ENCODE data around the gene SCRG1.

SCRG1 gene

GRCh38 chr4:173398779-173399415, at the start of gene SCRG1:
Gene SCRG1, minus strand, starts transcription at chr4:173399116. Its CDS starts 7,702 bp downstream, at chr4:173391414.
- DNase-seq (ENCODE audit: low read depth): no peak

- DNase-seq (ENCODE audit: low read depth): no peak
Measured at GRCh38 chr4:173448103-173448502, 49.2 kb upstream of the SCRG1 start.

- DNase-seq (ENCODE audit: low read depth): no peak
Measured at GRCh38 chr4:173446416-173446815, 47.5 kb upstream of the SCRG1 start.

- DNase-seq (ENCODE audit: low read depth): no peak
Measured at GRCh38 chr4:173443121-173443520, 44.2 kb upstream of the SCRG1 start.

- no peak for DNase-seq (ENCODE audit: low read depth)
Measured at GRCh38 chr4:173442223-173442932, 43.5 kb upstream of the SCRG1 start.

GRCh38 chr4:173440888-173441287, 42.0 kb upstream of the SCRG1 start:
- DNase-seq (ENCODE audit: low read depth): no peak

- DNase-seq (ENCODE audit: low read depth): no peak
Measured at GRCh38 chr4:173436771-173437265, 37.9 kb upstream of the SCRG1 start.

- DNase-seq (ENCODE audit: low read depth): peak; percentile 31
Measured at GRCh38 chr4:173436149-173436579, 37.2 kb upstream of the SCRG1 start.

GRCh38 chr4:173434231-173434630, 35.3 kb upstream of the SCRG1 start:
- no peak for DNase-seq (ENCODE audit: low read depth)

- DNase-seq (ENCODE audit: low read depth): no peak
Measured at GRCh38 chr4:173433447-173433846, 34.5 kb upstream of the SCRG1 start.

GRCh38 chr4:173432430-173432829, 33.5 kb upstream of the SCRG1 start:
- DNase-seq (ENCODE audit: low read depth): no peak

- no peak for DNase-seq (ENCODE audit: low read depth)
Measured at GRCh38 chr4:173426064-173426463, 27.1 kb upstream of the SCRG1 start.

- DNase-seq (ENCODE audit: low read depth): peak; percentile 47
Measured at GRCh38 chr4:173424899-173425805, 26.2 kb upstream of the SCRG1 start.

- no peak for DNase-seq (ENCODE audit: low read depth)
Measured at GRCh38 chr4:173420801-173421200, 21.9 kb upstream of the SCRG1 start.

- DNase-seq (ENCODE audit: low read depth): peak; percentile 55
Measured at GRCh38 chr4:173420324-173420752, 21.4 kb upstream of the SCRG1 start.

- DNase-seq (ENCODE audit: low read depth): peak; percentile 10
Measured at GRCh38 chr4:173418639-173419038, 19.7 kb upstream of the SCRG1 start.

- no peak for DNase-seq (ENCODE audit: low read depth)
Measured at GRCh38 chr4:173417833-173418232, 18.9 kb upstream of the SCRG1 start.

- DNase-seq (ENCODE audit: low read depth): no peak
Measured at GRCh38 chr4:173415885-173416653, 17.2 kb upstream of the SCRG1 start.

- DNase-seq (ENCODE audit: low read depth): peak; percentile 4
Measured at GRCh38 chr4:173415092-173415491, 16.2 kb upstream of the SCRG1 start.

GRCh38 chr4:173414456-173414855, 15.5 kb upstream of the SCRG1 start:
- no peak for DNase-seq (ENCODE audit: low read depth)

- DNase-seq (ENCODE audit: low read depth): no peak
Measured at GRCh38 chr4:173413036-173413435, 14.1 kb upstream of the SCRG1 start.

Data from ELR (cell line).